Panc1 (cell line): Measurements from ENCODE around the gene PPP4R1.

Experiments
- REST ChIP-seq, 2 experiments: IDR thresholded peaks; 2 replicates each; pipeline ENCODE4 v1.6.1; 2011 to 2012; ENCODE audit warnings: low read depth in 2 of 2, control low read depth in 1 of 2, low read length in 1 of 2, mild to moderate bottlenecking in 1 of 2, moderate library complexity in 1 of 2; ENCODE audit not compliant: insufficient read depth in 1 of 2
- SIN3A ChIP-seq: IDR thresholded peaks from 2 replicates; pipeline ENCODE4 v1.6.1; 2012; ENCODE audit warnings: low read depth, mild to moderate bottlenecking, low read length, moderate library complexity, borderline replicate concordance; ENCODE audit not compliant: insufficient read depth
- TF ChIP-seq, protein P1 (sequence below): fragments of 450-650 bp; IDR thresholded peaks from 2 replicates; pipeline ENCODE4 v1.5.1; 2017; ENCODE audit warnings: mild to moderate bottlenecking

DNA sequence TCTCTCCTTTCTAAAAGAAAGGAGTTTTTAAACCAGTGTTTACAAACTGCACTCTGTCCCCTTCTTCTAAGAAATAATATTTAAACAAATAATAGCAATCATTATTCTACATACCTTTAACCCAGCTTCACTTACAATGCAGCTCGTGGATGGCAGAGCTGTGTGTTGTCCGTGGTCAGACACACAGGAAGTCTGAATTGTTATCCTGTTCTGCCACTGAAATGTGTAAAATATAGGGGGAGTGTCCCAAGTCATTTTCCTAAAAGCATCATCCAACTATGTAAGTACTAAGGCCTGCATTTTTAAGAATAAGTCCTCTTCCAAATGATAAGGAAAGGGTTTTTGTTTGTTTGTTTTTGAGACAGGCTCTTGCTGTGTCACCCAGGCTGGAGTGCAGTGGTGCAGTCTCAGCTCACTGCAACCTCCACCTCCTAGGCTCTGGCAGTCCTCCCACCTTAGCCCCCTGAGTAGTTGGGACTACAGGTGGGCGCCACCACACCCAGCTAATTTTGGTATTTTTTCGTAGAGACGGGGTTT lies 2.7 kb upstream of the PPP4R1 start:
- TF ChIP-seq, protein P1, sequence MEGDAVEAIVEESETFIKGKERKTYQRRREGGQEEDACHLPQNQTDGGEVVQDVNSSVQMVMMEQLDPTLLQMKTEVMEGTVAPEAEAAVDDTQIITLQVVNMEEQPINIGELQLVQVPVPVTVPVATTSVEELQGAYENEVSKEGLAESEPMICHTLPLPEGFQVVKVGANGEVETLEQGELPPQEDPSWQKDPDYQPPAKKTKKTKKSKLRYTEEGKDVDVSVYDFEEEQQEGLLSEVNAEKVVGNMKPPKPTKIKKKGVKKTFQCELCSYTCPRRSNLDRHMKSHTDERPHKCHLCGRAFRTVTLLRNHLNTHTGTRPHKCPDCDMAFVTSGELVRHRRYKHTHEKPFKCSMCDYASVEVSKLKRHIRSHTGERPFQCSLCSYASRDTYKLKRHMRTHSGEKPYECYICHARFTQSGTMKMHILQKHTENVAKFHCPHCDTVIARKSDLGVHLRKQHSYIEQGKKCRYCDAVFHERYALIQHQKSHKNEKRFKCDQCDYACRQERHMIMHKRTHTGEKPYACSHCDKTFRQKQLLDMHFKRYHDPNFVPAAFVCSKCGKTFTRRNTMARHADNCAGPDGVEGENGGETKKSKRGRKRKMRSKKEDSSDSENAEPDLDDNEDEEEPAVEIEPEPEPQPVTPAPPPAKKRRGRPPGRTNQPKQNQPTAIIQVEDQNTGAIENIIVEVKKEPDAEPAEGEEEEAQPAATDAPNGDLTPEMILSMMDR = no peak
- no peak for TF ChIP-seq REST (IDR thresholded peaks at IDR 0.05; ENCODE audit: insufficient read depth in 1 of 2, low read depth in 2 of 2, low read length in 1 of 2)
- TF ChIP-seq SIN3A = no peak
